Neutrophil (primary cell): ENCODE measurements around the gene MX1.
A peak's percentile ranks its signal among the peaks of the same experiment; 100 is the strongest.

Experiments used
- H3K27ac ChIP-seq: fragments of 200-600 bp; sonication (generic); 2 replicates; pipeline ENCODE4 v1.5.1; 2016; ENCODE audit warnings: mild to moderate bottlenecking, moderate library complexity
- H3K27me3 ChIP-seq: fragments of 200-600 bp; sonication (generic); 2 replicates; pipeline ENCODE4 v1.6.0; 2016; ENCODE audit warnings: mild to moderate bottlenecking
- H3K36me3 ChIP-seq: fragments of 200-600 bp; sonication (generic); 2 replicates; pipeline ENCODE4 v1.5.1; 2017
- H3K4me1 ChIP-seq, 2 experiments: fragments of 200-600 bp in 1 of 2; sonication (generic) in 1 of 2; 1 replicate in 1 of 2; 2 replicates in 1 of 2; pipeline versions ENCODE4 v1.5.1 to v1.6.1; 2013 to 2016; ENCODE audit warnings: low read depth in 1 of 2, low read length in 1 of 2, mild to moderate bottlenecking in 1 of 2, moderate library complexity in 1 of 2; ENCODE audit not compliant: control insufficient read depth in 1 of 2, insufficient read depth in 1 of 2
- H3K4me3 ChIP-seq, 2 experiments: fragments of 200-600 bp in 1 of 2; sonication (generic) in 1 of 2; 1 replicate in 1 of 2; 2 replicates in 1 of 2; pipeline ENCODE4 v1.5.1; 2013 to 2016; ENCODE audit warnings: low read depth in 1 of 2, low read length in 1 of 2, mild to moderate bottlenecking in 1 of 2, moderate library complexity in 1 of 2
- H3K9me3 ChIP-seq: fragments of 200-600 bp; sonication (generic); 2 replicates; pipeline ENCODE4 v1.5.1; 2016
- CTCF ChIP-seq: fragments of 200-600 bp; sonication (generic); IDR thresholded peaks from 2 replicates; pipeline ENCODE4 v1.5.1; 2016; ENCODE audit warnings: antibody characterized with exemption

The MX1 gene

GRCh38 chr21:41396558-41397075 is 29.4 kb upstream of the MX1 start:
- Histone ChIP-seq H3K4me1 (peaks cover 34 to 35% of the 10 kb centered on the region in 2 experiments), H3K27ac (peak overlapping the region; percentile 77), H3K27me3 (no peaks in the 10 kb centered on the region), H3K36me3 (peaks cover 96% of the 10 kb centered on the region), H3K4me3 (peak overlapping the region; percentile 33 to 47), H3K9me3 (no peaks in the 10 kb centered on the region)
- peak; percentile 1 for TF ChIP-seq CTCF

- no peaks in the 10 kb centered on the region for H3K27me3 ChIP-seq
- H3K9me3 ChIP-seq, result no peaks in the 10 kb centered on the region
- H3K4me1 ChIP-seq, result peaks cover 34 to 35% of the 10 kb centered on the region in 2 experiments
- H3K4me3 ChIP-seq, result no peak overlapping the region
- TF ChIP-seq CTCF, result no peak
- H3K27ac ChIP-seq, result peak overlapping the region; percentile 77
- peaks cover 96% of the 10 kb centered on the region for H3K36me3 ChIP-seq
These were observed 28.6 kb upstream of the MX1 start for GRCh38 chr21:41397471-41397891.

GRCh38 chr21:41398251-41398650 is 27.8 kb upstream of the MX1 start:
- no peak for TF ChIP-seq CTCF

GRCh38 chr21:41398831-41399230 is 27.2 kb upstream of the MX1 start:
- Histone ChIP-seq H3K4me3 (no peak overlapping the region), H3K36me3 (peaks cover 98% of the 10 kb centered on the region), H3K27ac (no peak overlapping the region), H3K4me1 (peaks cover 34 to 35% of the 10 kb centered on the region in 2 experiments), H3K9me3 (no peaks in the 10 kb centered on the region), H3K27me3 (no peaks in the 10 kb centered on the region)
- no peak for TF ChIP-seq CTCF

More at GRCh38 chr21:41398251-41398650, 27.8 kb upstream of the MX1 start:
- Histone ChIP-seq H3K36me3 (peaks cover 98% of the 10 kb centered on the region), H3K27me3 (no peaks in the 10 kb centered on the region), H3K9me3 (no peaks in the 10 kb centered on the region), H3K4me3 (no peak overlapping the region), H3K4me1 (peaks cover 34 to 35% of the 10 kb centered on the region in 2 experiments), H3K27ac (peak overlapping the region; percentile 77)

GRCh38 chr21:41399246-41399800 is 26.7 kb upstream of the MX1 start:
- Histone ChIP-seq H3K4me3 (no peak overlapping the region), H3K4me1 (peaks cover 35% of the 10 kb centered on the region in 2 experiments), H3K36me3 (peaks cover 98% of the 10 kb centered on the region), H3K27me3 (no peaks in the 10 kb centered on the region), H3K9me3 (no peaks in the 10 kb centered on the region), H3K27ac (no peak overlapping the region)
- TF ChIP-seq CTCF, result no peak
